HL-60 (cell line): ENCODE data around the gene ARFGEF2.
A peak's percentile ranks its signal among the peaks of the same experiment; 100 is the strongest.

ENCODE experiments used
- DNase-seq, 2 experiments: peaks; one replicate each; pipeline ENCODE4 v3.0.0-alpha.2; 2010 to 2020; ENCODE audit warnings: low read depth in 1 of 2, low spot score in 1 of 2
- H3K27ac ChIP-seq: fragments of 250-450 bp; sonication (Bioruptor Pico); replicated peaks from 2 replicates; pipeline ENCODE4 v1.5.1; 2020; ENCODE audit warnings: mild to moderate bottlenecking, moderate library complexity
- H3K27me3 ChIP-seq: fragments of 250-450 bp; sonication (Bioruptor Pico); 2 replicates; pipeline ENCODE4 v1.5.1; 2021; ENCODE audit warnings: mild to moderate bottlenecking, moderate library complexity; ENCODE audit not compliant: insufficient read depth, poor library complexity, severe bottlenecking
- H3K4me3 ChIP-seq: replicated peaks from 2 replicates; pipeline ENCODE4 v1.5.1; 2011; ENCODE audit warnings: mild to moderate bottlenecking, control low read depth, low read length; ENCODE audit not compliant: insufficient read depth
- CTCF ChIP-seq: IDR thresholded peaks from one replicate; pipeline ENCODE4 v1.5.1; 2011; ENCODE audit warnings: low read length, control low read depth, inconsistent platforms; ENCODE audit not compliant: insufficient read depth
- GABPA ChIP-seq: IDR thresholded peaks from 2 replicates; pipeline ENCODE4 v1.6.1; 2012; ENCODE audit warnings: low read depth
- POLR2AphosphoS5 ChIP-seq: IDR thresholded peaks from 2 replicates; pipeline ENCODE4 v1.6.1; 2012; ENCODE audit warnings: low read depth
- REST ChIP-seq: IDR thresholded peaks from 2 replicates; pipeline ENCODE4 v1.6.1; 2012; ENCODE audit warnings: low read depth; ENCODE audit not compliant: insufficient replicate concordance
- SPI1 ChIP-seq: IDR thresholded peaks from 2 replicates; pipeline ENCODE4 v1.6.1; 2012; ENCODE audit warnings: low read depth, mild to moderate bottlenecking, borderline replicate concordance

ARFGEF2 gene

GRCh38 chr20:48926267-48926666, 4.8 kb downstream of the ARFGEF2 start:
- Histone ChIP-seq H3K27ac (no peak overlapping the region), H3K4me3 (no peak overlapping the region), H3K27me3 (no peaks in the 10 kb centered on the region)
- no peak for DNase-seq
- no peak for TF ChIP-seq GABPA
- TF ChIP-seq SPI1 = no peak
- no peak for TF ChIP-seq POLR2AphosphoS5
- TF ChIP-seq CTCF = no peak
- no peak for TF ChIP-seq REST

GRCh38 chr20:48926821-48927220, 5.3 kb downstream of the ARFGEF2 start:
- TF ChIP-seq POLR2AphosphoS5 (no peak), CTCF (no peak), REST (no peak), SPI1 (no peak)

GRCh38 chr20:48928832-48929725, 7.6 kb downstream of the ARFGEF2 start:
- no peak for DNase-seq
- TF ChIP-seq POLR2AphosphoS5 (no peak), REST (no peak), SPI1 (no peak), GABPA (no peak), CTCF (no peak)
- Histone ChIP-seq H3K4me3 (no peak overlapping the region), H3K27ac (no peak overlapping the region), H3K27me3 (no peaks in the 10 kb centered on the region)

More at GRCh38 chr20:48926821-48927220, 5.3 kb downstream of the ARFGEF2 start:
- H3K4me3 ChIP-seq = no peak overlapping the region
- H3K27ac ChIP-seq = no peak overlapping the region
- DNase-seq = peak in 1 of 2 experiments; percentile 33
- no peaks in the 10 kb centered on the region for H3K27me3 ChIP-seq
